SK-N-SH (cell line): ENCODE measurements around the gene TAX1BP1. TPM values are rescaled to one million over a fixed set of nuclear protein-coding genes. Genes with fewer than 3 reads are reported as not detected.

Source experiments
- CTCF ChIA-PET: fragments of 300-600, 350-600 bp; formaldehyde crosslinking; extraction: SDS; loops from one replicate; lab custom pipeline; 2021; lab: Yijun Ruan, JAX
- POLR2A ChIA-PET: fragments of 350-600 bp; sonication (Branson Sonifier 250); formaldehyde crosslinking; extraction: SDS; loops from one replicate; lab custom pipeline; 2020; ENCODE audit warnings: antibody characterized with exemption, inconsistent platforms; lab: Yijun Ruan, JAX
- DNase-seq: peaks from one replicate; pipeline ENCODE4 v3.0.0; 2012
- H2AFZ ChIP-seq: fragments of 200-600 bp; sonication (generic); 2 replicates; pipeline ENCODE4 v1.8.1; 2016; ENCODE audit warnings: antibody characterized with exemption, mild to moderate bottlenecking, low read depth
- H3F3A ChIP-seq: fragments of 200-600 bp; sonication (generic); replicated peaks from 2 replicates; pipeline ENCODE3; 2016; ENCODE audit warnings: antibody characterized with exemption, mild to moderate bottlenecking; ENCODE audit not compliant: insufficient read depth
- H3K27ac ChIP-seq, 2 experiments: fragments of 200-500 bp in 1 of 2; fragments of 200-600 bp in 1 of 2; sonication (Bioruptor generic) in 1 of 2; sonication (generic), shearing (Covaris generic) in 1 of 2; 2 replicates each; pipeline versions ENCODE4 v1.5.1 to v1.6.1; 2014 to 2016; ENCODE audit warnings: low read depth in 2 of 2, inconsistent platforms in 1 of 2, low read length in 1 of 2, mild to moderate bottlenecking in 1 of 2, mixed read lengths in 1 of 2
- H3K27me3 ChIP-seq: fragments of 200-600 bp; sonication (generic), shearing (Covaris generic); 2 replicates; pipeline ENCODE4 v1.6.1; 2016; ENCODE audit warnings: mixed run types; ENCODE audit not compliant: insufficient read depth
- H3K36me3 ChIP-seq, 2 experiments: fragments of 200-500 bp in 1 of 2; fragments of 200-600 bp in 1 of 2; sonication (Bioruptor generic) in 1 of 2; sonication (generic) in 1 of 2; replicated peaks in 1 of 2; 2 replicates each; pipeline versions ENCODE3 to v1.5.1; 2014 to 2016; ENCODE audit warnings: low read length in 1 of 2, mild to moderate bottlenecking in 1 of 2; ENCODE audit not compliant: insufficient read depth in 2 of 2, control insufficient read depth in 1 of 2
- H3K4me1 ChIP-seq, 2 experiments: fragments of 200-500 bp in 1 of 2; fragments of 200-600 bp in 1 of 2; sonication (Bioruptor generic) in 1 of 2; sonication (generic), shearing (Covaris generic) in 1 of 2; 2 replicates each; pipeline versions ENCODE4 v1.5.1 to v1.6.1; 2014 to 2016; ENCODE audit warnings: low read depth in 1 of 2, low read length in 1 of 2, mixed run types in 1 of 2; ENCODE audit not compliant: insufficient read depth in 2 of 2, control insufficient read depth in 1 of 2
- H3K4me2 ChIP-seq: fragments of 200-600 bp; sonication (generic), shearing (Covaris generic); 2 replicates; pipeline ENCODE4 v1.6.1; 2017; ENCODE audit warnings: mixed run types
- H3K4me3 ChIP-seq, 2 experiments: fragments of 200-500 bp in 1 of 2; fragments of 200-600 bp in 1 of 2; sonication (Bioruptor generic) in 1 of 2; sonication (generic), shearing (Covaris generic) in 1 of 2; 2 replicates each; pipeline versions ENCODE4 v1.5.1 to v1.8.1; 2014 to 2016; ENCODE audit warnings: low read depth in 2 of 2, inconsistent platforms in 1 of 2, low read length in 1 of 2, mild to moderate bottlenecking in 1 of 2, mixed read lengths in 1 of 2, moderate library complexity in 1 of 2
- H3K79me2 ChIP-seq: fragments of 200-600 bp; sonication (generic); 2 replicates; pipeline ENCODE4 v1.8.1; 2017; ENCODE audit warnings: mild to moderate bottlenecking; ENCODE audit not compliant: insufficient read depth
- H3K9ac ChIP-seq: fragments of 200-600 bp; sonication (generic); 2 replicates; pipeline ENCODE4 v1.6.1; 2017; ENCODE audit warnings: mixed run types
- H3K9me2 ChIP-seq: fragments of 200-600 bp; sonication (generic); 2 replicates; pipeline ENCODE4 v1.6.1; 2017; ENCODE audit warnings: mixed run types
- H3K9me3 ChIP-seq: fragments of 200-600 bp; sonication (generic); 2 replicates; pipeline ENCODE4 v1.6.1; 2017; ENCODE audit warnings: mixed run types, mild to moderate bottlenecking, moderate library complexity
- H4K20me1 ChIP-seq: fragments of 200-600 bp; sonication (generic); 2 replicates; pipeline ENCODE4 v1.6.1; 2017; ENCODE audit warnings: mild to moderate bottlenecking, mixed run types; ENCODE audit not compliant: insufficient read depth
- CHD2 ChIP-seq: fragments of 150-350 bp; IDR thresholded peaks from 2 replicates; pipeline ENCODE4 v1.6.1; 2018; ENCODE audit warnings: low read length; ENCODE audit not compliant: partially characterized antibody
- EP300 ChIP-seq, 2 experiments: IDR thresholded peaks; 2 replicates each; pipeline versions ENCODE4 v1.4.0 to v1.6.1; 2012; ENCODE audit warnings: borderline replicate concordance in 1 of 2, low read depth in 1 of 2, low read length in 1 of 2
- JUND ChIP-seq: IDR thresholded peaks from 2 replicates; pipeline ENCODE4 v1.4.0; 2012
- MXI1 ChIP-seq: IDR thresholded peaks from 2 replicates; pipeline ENCODE4 v1.6.1; 2012; ENCODE audit warnings: mild to moderate bottlenecking, low read depth, low read length, improper control_type of control experiment
- RAD21 ChIP-seq: IDR thresholded peaks from 2 replicates; pipeline ENCODE4 v1.6.1; 2012; ENCODE audit warnings: mild to moderate bottlenecking, low read length
- RCOR1 ChIP-seq: fragments of 150-350 bp; IDR thresholded peaks from 2 replicates; pipeline ENCODE4 v1.6.1; 2017; ENCODE audit warnings: antibody characterized with exemption, low read length
- SMC3 ChIP-seq: IDR thresholded peaks from 2 replicates; pipeline ENCODE4 v1.6.1; 2012; ENCODE audit warnings: low read depth, low read length, improper control_type of control experiment
- TEAD4 ChIP-seq: IDR thresholded peaks from 2 replicates; pipeline ENCODE4 v1.4.0; 2012; ENCODE audit warnings: mild to moderate bottlenecking, borderline replicate concordance; ENCODE audit not compliant: insufficient read depth
- USF1 ChIP-seq: IDR thresholded peaks from 2 replicates; pipeline ENCODE4 v1.4.0; 2012; ENCODE audit warnings: low read depth, borderline replicate concordance
- USF2 ChIP-seq: fragments of 150-350 bp; IDR thresholded peaks from 2 replicates; pipeline ENCODE4 v1.6.1; 2017; ENCODE audit warnings: antibody characterized with exemption, low read length, low read depth, borderline replicate concordance
- WGBS: methylation state at CpG from one replicate; pipeline ENCODE4 v1.1.6; 2017; ENCODE audit warnings: low lambda C conversion rate; 5-methylcytosine and 5-hydroxymethylcytosine counted together
- polyA plus RNA-seq, 3 experiments: library from polyadenylated mRNA; depleted of rRNA; stranded (reverse); fragments of >200 nt; gene quantifications; 2 replicates each; pipeline ENCODE4 v1.2.3, GENCODE V29; 2012

The TAX1BP1 gene
- polyA plus RNA-seq, 1 of the 3 experiments (the other 2 are of a cell fraction), result 70.3 TPM

- Histone ChIP-seq H3K9me2 (no peaks in the 10 kb centered on the region), H3K9me3 (no peaks in the 10 kb centered on the region), H3K4me2 (no peak overlapping the region), H3K79me2 (no peaks in the 10 kb centered on the region), H4K20me1 (no peaks in the 10 kb centered on the region), H2AFZ (no peak overlapping the region), H3K27ac (no peak overlapping the region), H3K9ac (no peak overlapping the region), H3K27me3 (no peaks in the 10 kb centered on the region), H3K4me3 (no peak overlapping the region), H3K4me1 (peaks cover 0 to 4% of the 10 kb centered on the region in 2 experiments; a peak in 1 of 4 replicates), H3K36me3 (no peaks in the 10 kb centered on the region), H3F3A (no peaks in the 10 kb centered on the region)
- ChIA-PET POLR2A (no interaction called here), CTCF (interaction anchor here (0.9 to 1.7 kb wide), 3 partner anchors 20 to 375 kb away, joined by 3 to 7 read pairs (median 3); no protein-coding TSS in a partner anchor)
- 97% methylated on average over 1 of the region's 1 CpG for WGBS
- DNase-seq, result no peak
- TF ChIP-seq SMC3 (no peak), CHD2 (no peak), USF1 (no peak), JUND (no peak), TEAD4 (no peak), MXI1 (no peak), RCOR1 (no peak), RAD21 (no peak)
Observed at GRCh38 chr7:27703181-27703580, 36.8 kb upstream of the TAX1BP1 start.

- peak overlapping the region; percentile 12; the same call in 1 of the 2 replicates for H2AFZ ChIP-seq
- DNase-seq, result no peak
- CTCF ChIA-PET, result interaction anchor here (0.8 to 1.8 kb wide), 4 partner anchors 9 to 19 kb away, joined by 3 to 7 read pairs (median 4); no protein-coding TSS in a partner anchor
Observed at GRCh38 chr7:27704422-27705199, 35.4 kb upstream of the TAX1BP1 start.

More at GRCh38 chr7:27704422-27705199, 35.4 kb upstream of the TAX1BP1 start:
- 81% methylated on average over 3 of the region's 3 CpGs for WGBS
- no peaks in the 10 kb centered on the region for H4K20me1 ChIP-seq
- H3K4me1 ChIP-seq, result peaks cover 4% of the 10 kb centered on the region in 2 experiments; a peak in 3 of 4 replicates
- H3K36me3 ChIP-seq, result no peaks in the 10 kb centered on the region
- no peak overlapping the region for H3K4me2 ChIP-seq
- no peak overlapping the region for H3K9ac ChIP-seq
- no peak overlapping the region for H3K27ac ChIP-seq
- H3K4me3 ChIP-seq, result no peak overlapping the region
- no peaks in the 10 kb centered on the region for H3K27me3 ChIP-seq
- H3F3A ChIP-seq, result peaks cover 4% of the 10 kb centered on the region
- H3K79me2 ChIP-seq, result no peaks in the 10 kb centered on the region
- H3K9me2 ChIP-seq, result no peaks in the 10 kb centered on the region
- POLR2A ChIA-PET, result no interaction called here
- 0 out of 2 replicates have a peak, but pooled peaks cover 4% of the 10 kb centered on the region for H3K9me3 ChIP-seq
- TF ChIP-seq TEAD4, result no peak
- no peak for TF ChIP-seq USF2
- no peak for TF ChIP-seq EP300 (IDR thresholded peaks at IDR 0.05; ENCODE audit: borderline replicate concordance in 1 of 2, low read depth in 1 of 2, low read length in 1 of 2)
